ENCODE measurements around the gene DDB1. TPM values are rescaled to one million over a fixed set of nuclear protein-coding genes. Genes with fewer than 3 reads are reported as not detected.

The DDB1 gene
- total and polyA plus RNA-seq, 2 of the 13 experiments (the other 11 are each of a cell fraction or from before 2014, with no cell fraction given) = 217 to 266 TPM

DNA sequence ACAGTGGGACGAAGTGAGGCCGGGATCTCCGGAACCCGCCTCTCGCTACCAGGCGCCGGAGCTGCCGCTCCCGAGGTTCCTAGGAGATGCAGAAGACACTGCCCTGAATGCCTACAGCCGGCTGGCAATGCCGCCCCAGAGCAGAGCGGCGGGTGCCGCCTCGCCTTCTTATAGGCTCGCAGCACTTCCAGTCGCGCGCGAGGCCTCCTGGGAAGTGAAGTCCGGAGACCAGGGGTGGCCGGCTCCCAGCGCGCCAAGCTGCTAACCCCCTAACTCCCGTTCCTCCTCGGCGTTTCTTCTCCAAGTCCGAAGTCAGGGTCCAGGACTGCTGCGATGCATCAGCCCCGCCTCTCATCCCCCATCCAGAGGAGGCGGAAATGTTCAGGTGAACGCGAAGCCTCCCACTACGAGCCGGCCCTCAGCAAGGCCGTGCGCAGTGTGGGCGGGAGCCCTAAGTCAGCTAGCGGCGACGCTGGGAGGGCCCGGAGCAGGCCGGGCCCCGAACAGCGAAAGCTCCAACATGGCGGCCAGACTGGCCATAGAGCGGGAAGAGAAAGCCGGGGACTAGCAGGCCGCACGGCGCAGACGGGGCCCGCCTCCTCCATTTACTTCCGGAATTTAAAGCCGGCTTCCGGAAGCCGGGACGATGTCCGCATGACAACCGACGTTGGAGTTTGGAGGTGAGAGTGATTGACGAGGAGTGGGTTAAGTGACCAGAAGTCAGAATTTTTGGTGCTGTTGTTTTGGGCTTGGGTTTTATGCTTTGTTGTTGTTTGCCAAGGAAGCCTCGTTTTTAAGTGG lies 29.0 kb upstream of the DDB1 start, which contains the start of the genes CYB561A3 and TMEM138 (continued):
- TF ChIP-seq, protein P1, sequence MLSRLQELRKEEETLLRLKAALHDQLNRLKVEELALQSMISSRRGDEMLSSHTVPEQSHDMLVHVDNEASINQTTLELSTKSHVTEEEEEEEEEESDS (CRISPR knock-in tag; IDR thresholded peaks at IDR 0.05; ENCODE audit: borderline replicate concordance) = peak; percentile 84; the same call in 1 of the 2 replicates
- no peak for TF ChIP-seq TBL1XR1 (IDR thresholded peaks at IDR 0.05; ENCODE audit: borderline replicate concordance, low read length, partially characterized antibody)
- TF ChIP-seq ZIK1 (CRISPR knock-in tag; IDR thresholded peaks at IDR 0.05; ENCODE audit: borderline replicate concordance, low read depth) = 0 out of 2 replicates have a peak, but pooled peaks have one; percentile 76
- peak; percentile 45 for TF ChIP-seq TARDBP (CRISPR knock-in tag; IDR thresholded peaks at IDR 0.05)
- peak; percentile 48 for TF ChIP-seq HOXA5 (CRISPR knock-in tag; IDR thresholded peaks at IDR 0.05)
- TF ChIP-seq ZNF343 (CRISPR knock-in tag; IDR thresholded peaks at IDR 0.05) = peak; percentile 85; the same call in 1 of the 2 replicates
- TF ChIP-seq WIZ (CRISPR knock-in tag; IDR thresholded peaks at IDR 0.05) = peak; percentile 34; the same call in 1 of the 2 replicates
- TF ChIP-seq EP300 (IDR thresholded peaks at IDR 0.05; ENCODE audit: low read depth in 2 of 2, low read length in 2 of 2) = no peak; a peak in 1 of 4 replicates
- no peak for TF ChIP-seq EP300 (CRISPR knock-in tag; IDR thresholded peaks at IDR 0.05; ENCODE audit: borderline replicate concordance)
- TF ChIP-seq JUND (CRISPR knock-in tag; IDR thresholded peaks at IDR 0.05) = 0 out of 2 replicates have a peak, but pooled peaks have one; percentile 37
- TF ChIP-seq HIVEP1 (CRISPR knock-in tag; IDR thresholded peaks at IDR 0.05) = peak; percentile 72; the same call in 1 of the 2 replicates
- TF ChIP-seq RARG (CRISPR knock-in tag; IDR thresholded peaks at IDR 0.05; ENCODE audit: low read depth) = 0 out of 2 replicates have a peak, but pooled peaks have one; percentile 53
- TF ChIP-seq ELF4 (CRISPR knock-in tag; IDR thresholded peaks at IDR 0.05; ENCODE audit: borderline replicate concordance) = peak; percentile 54; the same call in 1 of the 2 replicates
- TF ChIP-seq, protein P2, sequence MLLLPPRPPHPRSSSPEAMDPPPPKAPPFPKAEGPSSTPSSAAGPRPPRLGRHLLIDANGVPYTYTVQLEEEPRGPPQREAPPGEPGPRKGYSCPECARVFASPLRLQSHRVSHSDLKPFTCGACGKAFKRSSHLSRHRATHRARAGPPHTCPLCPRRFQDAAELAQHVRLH (CRISPR knock-in tag; IDR thresholded peaks at IDR 0.05; ENCODE audit: borderline replicate concordance, low read depth) = no peak
- TF ChIP-seq, protein P3, sequence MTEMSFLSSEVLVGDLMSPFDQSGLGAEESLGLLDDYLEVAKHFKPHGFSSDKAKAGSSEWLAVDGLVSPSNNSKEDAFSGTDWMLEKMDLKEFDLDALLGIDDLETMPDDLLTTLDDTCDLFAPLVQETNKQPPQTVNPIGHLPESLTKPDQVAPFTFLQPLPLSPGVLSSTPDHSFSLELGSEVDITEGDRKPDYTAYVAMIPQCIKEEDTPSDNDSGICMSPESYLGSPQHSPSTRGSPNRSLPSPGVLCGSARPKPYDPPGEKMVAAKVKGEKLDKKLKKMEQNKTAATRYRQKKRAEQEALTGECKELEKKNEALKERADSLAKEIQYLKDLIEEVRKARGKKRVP (CRISPR knock-in tag; IDR thresholded peaks at IDR 0.05) = 0 out of 4 replicates have a peak, but pooled peaks of 1 of the 2 experiments have one; percentile 6
- peak; percentile 93 for TF ChIP-seq ZNF501 (CRISPR knock-in tag; IDR thresholded peaks at IDR 0.05)
- TF ChIP-seq RBM22 (optimal IDR thresholded peaks at IDR 0.05; ENCODE audit: low read length) = no peak
- TF ChIP-seq ZNF839 (CRISPR knock-in tag; IDR thresholded peaks at IDR 0.05; ENCODE audit: borderline replicate concordance) = no peak
- TF ChIP-seq, protein P4, sequence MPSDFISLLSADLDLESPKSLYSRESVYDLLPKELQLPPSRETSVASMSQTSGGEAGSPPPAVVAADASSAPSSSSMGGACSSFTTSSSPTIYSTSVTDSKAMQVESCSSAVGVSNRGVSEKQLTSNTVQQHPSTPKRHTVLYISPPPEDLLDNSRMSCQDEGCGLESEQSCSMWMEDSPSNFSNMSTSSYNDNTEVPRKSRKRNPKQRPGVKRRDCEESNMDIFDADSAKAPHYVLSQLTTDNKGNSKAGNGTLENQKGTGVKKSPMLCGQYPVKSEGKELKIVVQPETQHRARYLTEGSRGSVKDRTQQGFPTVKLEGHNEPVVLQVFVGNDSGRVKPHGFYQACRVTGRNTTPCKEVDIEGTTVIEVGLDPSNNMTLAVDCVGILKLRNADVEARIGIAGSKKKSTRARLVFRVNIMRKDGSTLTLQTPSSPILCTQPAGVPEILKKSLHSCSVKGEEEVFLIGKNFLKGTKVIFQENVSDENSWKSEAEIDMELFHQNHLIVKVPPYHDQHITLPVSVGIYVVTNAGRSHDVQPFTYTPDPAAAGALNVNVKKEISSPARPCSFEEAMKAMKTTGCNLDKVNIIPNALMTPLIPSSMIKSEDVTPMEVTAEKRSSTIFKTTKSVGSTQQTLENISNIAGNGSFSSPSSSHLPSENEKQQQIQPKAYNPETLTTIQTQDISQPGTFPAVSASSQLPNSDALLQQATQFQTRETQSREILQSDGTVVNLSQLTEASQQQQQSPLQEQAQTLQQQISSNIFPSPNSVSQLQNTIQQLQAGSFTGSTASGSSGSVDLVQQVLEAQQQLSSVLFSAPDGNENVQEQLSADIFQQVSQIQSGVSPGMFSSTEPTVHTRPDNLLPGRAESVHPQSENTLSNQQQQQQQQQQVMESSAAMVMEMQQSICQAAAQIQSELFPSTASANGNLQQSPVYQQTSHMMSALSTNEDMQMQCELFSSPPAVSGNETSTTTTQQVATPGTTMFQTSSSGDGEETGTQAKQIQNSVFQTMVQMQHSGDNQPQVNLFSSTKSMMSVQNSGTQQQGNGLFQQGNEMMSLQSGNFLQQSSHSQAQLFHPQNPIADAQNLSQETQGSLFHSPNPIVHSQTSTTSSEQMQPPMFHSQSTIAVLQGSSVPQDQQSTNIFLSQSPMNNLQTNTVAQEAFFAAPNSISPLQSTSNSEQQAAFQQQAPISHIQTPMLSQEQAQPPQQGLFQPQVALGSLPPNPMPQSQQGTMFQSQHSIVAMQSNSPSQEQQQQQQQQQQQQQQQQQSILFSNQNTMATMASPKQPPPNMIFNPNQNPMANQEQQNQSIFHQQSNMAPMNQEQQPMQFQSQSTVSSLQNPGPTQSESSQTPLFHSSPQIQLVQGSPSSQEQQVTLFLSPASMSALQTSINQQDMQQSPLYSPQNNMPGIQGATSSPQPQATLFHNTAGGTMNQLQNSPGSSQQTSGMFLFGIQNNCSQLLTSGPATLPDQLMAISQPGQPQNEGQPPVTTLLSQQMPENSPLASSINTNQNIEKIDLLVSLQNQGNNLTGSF (CRISPR knock-in tag; IDR thresholded peaks at IDR 0.05) = 0 out of 2 replicates have a peak, but pooled peaks have one; percentile 23
